ENCODE measurements around the gene MLPH.

The MLPH gene

GRCh38 chr2:237480556-237480955 lies 6.5 kb upstream of the MLPH start:
- FAIRE-seq (no peak), DNase-seq (ENCODE audit: insufficient read length, low spot score) (no peak)
- no peak for TF ChIP-seq CTCF (IDR thresholded peaks at IDR 0.05; ENCODE audit: insufficient read depth, missing control alignments)

- DNase-seq (ENCODE audit: insufficient read length, low spot score) (no peak), FAIRE-seq (no peak)
- no peak for TF ChIP-seq CTCF (IDR thresholded peaks at IDR 0.05; ENCODE audit: insufficient read depth, missing control alignments)
Measured at GRCh38 chr2:237480988-237481525, 6.0 kb upstream of the MLPH start.

GRCh38 chr2:237482485-237482884 lies 4.6 kb upstream of the MLPH start:
- no peak for TF ChIP-seq CTCF (IDR thresholded peaks at IDR 0.05; ENCODE audit: insufficient read depth, missing control alignments)
- FAIRE-seq (no peak), DNase-seq (ENCODE audit: insufficient read length, low spot score) (no peak)

- no peak for FAIRE-seq
- TF ChIP-seq CTCF (IDR thresholded peaks at IDR 0.05; ENCODE audit: insufficient read depth, missing control alignments) = no peak
- DNase-seq (ENCODE audit: insufficient read length, low spot score) = no peak
Measured at GRCh38 chr2:237483018-237483731, 3.9 kb upstream of the MLPH start.

GRCh38 chr2:237485304-237485703 lies 1.7 kb upstream of the MLPH start:
- TF ChIP-seq CTCF (IDR thresholded peaks at IDR 0.05; ENCODE audit: insufficient read depth, missing control alignments) = no peak
- no peak for FAIRE-seq
- DNase-seq (ENCODE audit: insufficient read length, low spot score) = no peak

- DNase-seq (ENCODE audit: insufficient read length, low spot score) = no peak
- no peak for TF ChIP-seq CTCF (IDR thresholded peaks at IDR 0.05; ENCODE audit: insufficient read depth, missing control alignments)
- FAIRE-seq = no peak
Measured at GRCh38 chr2:237485844-237486243, 1.2 kb upstream of the MLPH start.

- FAIRE-seq = no peak
- DNase-seq (ENCODE audit: insufficient read length, low spot score) = no peak
- TF ChIP-seq CTCF (IDR thresholded peaks at IDR 0.05; ENCODE audit: insufficient read depth, missing control alignments) = no peak
Measured at GRCh38 chr2:237486334-237486818, 675 bp upstream of the MLPH start.

All from D721Med (cell line).